ENCODE measurements around the gene TMC6. TPM values are rescaled to one million over a fixed set of nuclear protein-coding genes. Genes with fewer than 3 reads are reported as not detected.
"Not testable (repeated sequence)": the region's sequence is repeated elsewhere in the genome, so short reads cannot be mapped to it uniquely, and the experiment has no call there.

Gene TMC6
- total RNA-seq, 1 donor from 2014 or later, result 292 TPM

GRCh38 chr17:78079253-78079652 lies 49.3 kb downstream of the TMC6 start:
- H3K27me3 Mint-ChIP-seq (ENCODE audit: unreplicated experiment), result no peaks in the 10 kb centered on the region
- TF ChIP-seq CTCF (IDR thresholded peaks at IDR 0.05; ENCODE audit: unreplicated experiment), result no peak
- DNase-seq (ENCODE audit: low spot score), result no peak
- H3K4me1 Mint-ChIP-seq (ENCODE audit: unreplicated experiment), result no peaks in the 10 kb centered on the region
- H3K4me3 Mint-ChIP-seq (ENCODE audit: unreplicated experiment), result no peak overlapping the region
- peaks cover 7% of the 10 kb centered on the region for H3K36me3 Mint-ChIP-seq (ENCODE audit: low read depth, unreplicated experiment)
- H3K9me3 Mint-ChIP-seq (ENCODE audit: unreplicated experiment), result no peaks in the 10 kb centered on the region
- no peak overlapping the region for H3K27ac Mint-ChIP-seq (ENCODE audit: unreplicated experiment)

- Mint-ChIP-seq H3K27me3 (ENCODE audit: unreplicated experiment) (no peaks in the 10 kb centered on the region), H3K27ac (ENCODE audit: unreplicated experiment) (no peak overlapping the region)
Observed at GRCh38 chr17:78075545-78075944, 53.0 kb downstream of the TMC6 start.

GRCh38 chr17:78075011-78075410 lies 53.5 kb downstream of the TMC6 start:
- no peak overlapping the region for H3K4me3 Mint-ChIP-seq (ENCODE audit: unreplicated experiment)
- no peak for DNase-seq (ENCODE audit: low spot score)
- peaks cover 19% of the 10 kb centered on the region for H3K36me3 Mint-ChIP-seq (ENCODE audit: low read depth, unreplicated experiment)
- H3K4me1 Mint-ChIP-seq (ENCODE audit: unreplicated experiment), result peaks cover 2% of the 10 kb centered on the region
- H3K9me3 Mint-ChIP-seq (ENCODE audit: unreplicated experiment), result no peaks in the 10 kb centered on the region
- TF ChIP-seq CTCF (IDR thresholded peaks at IDR 0.05; ENCODE audit: unreplicated experiment), result no peak
- no peaks in the 10 kb centered on the region for H3K27me3 Mint-ChIP-seq (ENCODE audit: unreplicated experiment)
- no peak overlapping the region for H3K27ac Mint-ChIP-seq (ENCODE audit: unreplicated experiment)

More at GRCh38 chr17:78075545-78075944, 53.0 kb downstream of the TMC6 start:
- peaks cover 19% of the 10 kb centered on the region for H3K36me3 Mint-ChIP-seq (ENCODE audit: low read depth, unreplicated experiment)
- DNase-seq (ENCODE audit: low spot score), result no peak
- no peaks in the 10 kb centered on the region for H3K9me3 Mint-ChIP-seq (ENCODE audit: unreplicated experiment)
- no peak for TF ChIP-seq CTCF (IDR thresholded peaks at IDR 0.05; ENCODE audit: unreplicated experiment)
- no peak overlapping the region for H3K4me3 Mint-ChIP-seq (ENCODE audit: unreplicated experiment)
- H3K4me1 Mint-ChIP-seq (ENCODE audit: unreplicated experiment), result peaks cover under 1% of the 10 kb centered on the region

GRCh38 chr17:78072961-78073360 lies 55.6 kb downstream of the TMC6 start:
- no peaks in the 10 kb centered on the region for H3K9me3 Mint-ChIP-seq (ENCODE audit: unreplicated experiment)
- H3K4me1 Mint-ChIP-seq (ENCODE audit: unreplicated experiment), result peaks cover 2% of the 10 kb centered on the region
- H3K36me3 Mint-ChIP-seq (ENCODE audit: low read depth, unreplicated experiment), result peaks cover 19% of the 10 kb centered on the region
- H3K27ac Mint-ChIP-seq (ENCODE audit: unreplicated experiment), result no peak overlapping the region
- no peak overlapping the region for H3K4me3 Mint-ChIP-seq (ENCODE audit: unreplicated experiment)
- H3K27me3 Mint-ChIP-seq (ENCODE audit: unreplicated experiment), result no peaks in the 10 kb centered on the region
- TF ChIP-seq CTCF (IDR thresholded peaks at IDR 0.05; ENCODE audit: unreplicated experiment), result no peak
- DNase-seq (ENCODE audit: low spot score), result no peak

- H3K27me3 Mint-ChIP-seq (ENCODE audit: unreplicated experiment), result no peaks in the 10 kb centered on the region
- TF ChIP-seq CTCF (IDR thresholded peaks at IDR 0.05; ENCODE audit: unreplicated experiment), result no peak
- H3K36me3 Mint-ChIP-seq (ENCODE audit: low read depth, unreplicated experiment), result peaks cover 16% of the 10 kb centered on the region
- H3K4me1 Mint-ChIP-seq (ENCODE audit: unreplicated experiment), result peaks cover 2% of the 10 kb centered on the region
- H3K4me3 Mint-ChIP-seq (ENCODE audit: unreplicated experiment), result no peak overlapping the region
- DNase-seq (ENCODE audit: low spot score), result no peak
- H3K9me3 Mint-ChIP-seq (ENCODE audit: unreplicated experiment), result no peaks in the 10 kb centered on the region
- no peak overlapping the region for H3K27ac Mint-ChIP-seq (ENCODE audit: unreplicated experiment)
Observed at GRCh38 chr17:78069695-78070094, 58.9 kb downstream of the TMC6 start.

GRCh38 chr17:78066976-78067375 lies 61.6 kb downstream of the TMC6 start:
- H3K4me3 Mint-ChIP-seq (ENCODE audit: unreplicated experiment); H3K27me3 Mint-ChIP-seq (ENCODE audit: unreplicated experiment); H3K27ac Mint-ChIP-seq (ENCODE audit: unreplicated experiment); DNase-seq (ENCODE audit: low spot score); H3K9me3 Mint-ChIP-seq (ENCODE audit: unreplicated experiment); H3K4me1 Mint-ChIP-seq (ENCODE audit: unreplicated experiment); H3K36me3 Mint-ChIP-seq (ENCODE audit: low read depth, unreplicated experiment): not testable (repeated sequence)

Measured in endothelial cell (in vitro differentiated cells).